Vagina (tissue), 2 donors: ENCODE results near the gene SKAP1.

Experiments
- CTCF ChIP-seq, 3 experiments: fragments of 450-650 bp in 2 of 3; fragments of 200-600 bp in 1 of 3; sonication (generic) in 1 of 3; IDR thresholded peaks; one replicate each; pipeline ENCODE4 v1.5.1; 2017 to 2019; ENCODE audit warnings: antibody characterized with exemption in 3 of 3, mild to moderate bottlenecking in 2 of 3, moderate library complexity in 2 of 3
- POLR2A ChIP-seq, 2 donors: fragments of 450-650 bp; IDR thresholded peaks; one replicate each; pipeline ENCODE4 v1.6.1; 2017; ENCODE audit warnings: antibody characterized with exemption in 2 of 2, mild to moderate bottlenecking in 2 of 2, moderate library complexity in 2 of 2

GRCh38 chr17:48460052-48460451 lies 30.0 kb upstream of the SKAP1 start:
- TF ChIP-seq CTCF (IDR thresholded peaks at IDR 0.05) (no peak), POLR2A (IDR thresholded peaks at IDR 0.05) (no peak)
